ENCODE measurements around the gene EMILIN2.

GRCh38 chr18:2825613-2826175 is 21.1 kb upstream of the EMILIN2 start:
- no peak for TF ChIP-seq POLR2A (IDR thresholded peaks at IDR 0.05; ENCODE audit: low read length)
- no peak for TF ChIP-seq GATA1 (IDR thresholded peaks at IDR 0.05; ENCODE audit: low read depth, low read length)
